DOHH2 (cell line): Measurements from ENCODE around the gene SLIT1.

Experiments
- H3F3A ChIP-seq: fragments of 200-600 bp; sonication (generic), shearing (Covaris generic); 2 replicates; pipeline ENCODE4 v1.6.0; 2016; ENCODE audit warnings: antibody characterized with exemption, mild to moderate bottlenecking; ENCODE audit not compliant: control insufficient read depth, insufficient read depth
- H3K27ac ChIP-seq: fragments of 200-600 bp; sonication (generic); 2 replicates; pipeline ENCODE4 v1.5.1; 2014; ENCODE audit warnings: low read depth, mild to moderate bottlenecking, low read length, moderate library complexity
- H3K27me3 ChIP-seq: fragments of 200-600 bp; sonication (generic); 2 replicates; pipeline ENCODE4 v1.6.1; 2014; ENCODE audit warnings: mild to moderate bottlenecking, low read length, mixed read lengths; ENCODE audit not compliant: control insufficient read depth
- H3K36me3 ChIP-seq: fragments of 200-600 bp; sonication (generic); 2 replicates; pipeline ENCODE4 v1.6.1; 2014; ENCODE audit warnings: mild to moderate bottlenecking, low read length, moderate library complexity, mixed read lengths; ENCODE audit not compliant: control insufficient read depth
- H3K4me1 ChIP-seq: fragments of 200-600 bp; sonication (generic); 2 replicates; pipeline ENCODE4 v1.6.1; 2014; ENCODE audit warnings: mild to moderate bottlenecking, low read length, mixed read lengths; ENCODE audit not compliant: control insufficient read depth
- H3K4me2 ChIP-seq: fragments of 200-600 bp; sonication (generic); 2 replicates; pipeline ENCODE4 v1.6.0; 2014; ENCODE audit warnings: mild to moderate bottlenecking, low read length, moderate library complexity
- H3K4me3 ChIP-seq: fragments of 200-600 bp; sonication (generic); 2 replicates; pipeline ENCODE4 v1.5.1; 2014; ENCODE audit warnings: mild to moderate bottlenecking, low read length, mixed read lengths
- H3K79me2 ChIP-seq: fragments of 200-600 bp; sonication (generic); 2 replicates; pipeline ENCODE4 v1.6.1; 2014; ENCODE audit warnings: mild to moderate bottlenecking, low read length, mixed read lengths; ENCODE audit not compliant: control insufficient read depth
- H3K9me2 ChIP-seq: fragments of 200-600 bp; sonication (generic); replicated peaks from 2 replicates; pipeline ENCODE4 v1.6.1; 2014; ENCODE audit warnings: mild to moderate bottlenecking, low read length, mixed read lengths; ENCODE audit not compliant: control insufficient read depth
- H3K9me3 ChIP-seq: fragments of 200-600 bp; sonication (generic); 2 replicates; pipeline ENCODE4 v1.6.1; 2014; ENCODE audit warnings: antibody characterized with exemption, low read length, mixed read lengths; ENCODE audit not compliant: control insufficient read depth, insufficient read depth
- H4K20me1 ChIP-seq: fragments of 200-600 bp; sonication (generic); 2 replicates; pipeline ENCODE4 v1.6.0; 2014; ENCODE audit warnings: low read depth, mild to moderate bottlenecking, antibody characterized with exemption, low read length, moderate library complexity; ENCODE audit not compliant: control insufficient read depth, insufficient read depth
- EZH2phosphoT487 ChIP-seq: fragments of 200-600 bp; sonication (generic); IDR thresholded peaks from 2 replicates; pipeline ENCODE4 v1.6.1; 2017; ENCODE audit warnings: borderline replicate concordance, mild to moderate bottlenecking, antibody characterized with exemption, low read length, moderate library complexity, mixed read lengths
- TF ChIP-seq, protein P1 (sequence below): fragments of 200-600 bp; sonication (generic); IDR thresholded peaks from one replicate; pipeline ENCODE4 v1.5.1; 2014; ENCODE audit warnings: antibody characterized with exemption, mild to moderate bottlenecking, low read depth, low read length; ENCODE audit not compliant: poor library complexity, severe bottlenecking

SLIT1 gene

DNA sequence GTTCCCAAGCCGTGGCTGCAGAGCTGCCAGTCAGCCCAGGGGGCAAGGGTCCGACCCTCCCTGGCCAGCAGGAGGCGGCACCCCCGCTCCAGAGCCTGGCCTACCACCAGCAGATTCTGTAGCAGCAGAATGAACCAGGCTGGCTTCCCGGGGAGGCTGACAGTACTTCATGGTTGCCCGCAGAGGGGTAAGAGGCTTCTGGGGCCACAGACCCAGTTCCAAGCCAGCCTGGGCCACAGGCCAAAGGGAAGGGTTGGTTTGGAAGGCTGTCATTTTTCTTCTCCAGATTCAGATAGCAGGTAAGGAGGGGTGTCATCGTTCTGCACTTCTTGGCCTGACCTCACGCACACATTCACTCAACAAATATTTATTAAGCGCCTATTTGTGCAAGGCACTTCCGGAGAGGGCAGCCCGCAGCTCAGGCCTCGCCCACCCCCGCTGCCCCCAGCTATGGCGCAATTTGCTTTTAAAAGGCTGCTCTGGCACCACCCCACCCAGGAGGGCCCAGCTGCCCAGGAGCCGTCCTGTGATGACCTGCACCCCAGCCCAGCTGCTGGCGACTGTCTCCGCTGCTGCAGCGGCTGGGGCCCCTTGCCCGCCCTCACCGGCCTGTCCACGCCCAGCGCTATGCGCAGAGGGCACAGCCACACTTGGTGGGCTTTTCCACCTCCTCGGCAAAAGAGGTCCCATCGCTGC is 185.1 kb downstream of the SLIT1 start:
- Histone ChIP-seq H3K9me3 (no peaks in the 10 kb centered on the region), H3K36me3 (no peaks in the 10 kb centered on the region), H3K4me1 (no peaks in the 10 kb centered on the region), H3K4me2 (no peak overlapping the region), H3K4me3 (no peak overlapping the region), H3K9me2 (no peaks in the 10 kb centered on the region), H3F3A (no peaks in the 10 kb centered on the region), H3K27ac (no peak overlapping the region), H3K27me3 (no peaks in the 10 kb centered on the region), H4K20me1 (no peaks in the 10 kb centered on the region), H3K79me2 (no peaks in the 10 kb centered on the region)
- TF ChIP-seq, protein P1, sequence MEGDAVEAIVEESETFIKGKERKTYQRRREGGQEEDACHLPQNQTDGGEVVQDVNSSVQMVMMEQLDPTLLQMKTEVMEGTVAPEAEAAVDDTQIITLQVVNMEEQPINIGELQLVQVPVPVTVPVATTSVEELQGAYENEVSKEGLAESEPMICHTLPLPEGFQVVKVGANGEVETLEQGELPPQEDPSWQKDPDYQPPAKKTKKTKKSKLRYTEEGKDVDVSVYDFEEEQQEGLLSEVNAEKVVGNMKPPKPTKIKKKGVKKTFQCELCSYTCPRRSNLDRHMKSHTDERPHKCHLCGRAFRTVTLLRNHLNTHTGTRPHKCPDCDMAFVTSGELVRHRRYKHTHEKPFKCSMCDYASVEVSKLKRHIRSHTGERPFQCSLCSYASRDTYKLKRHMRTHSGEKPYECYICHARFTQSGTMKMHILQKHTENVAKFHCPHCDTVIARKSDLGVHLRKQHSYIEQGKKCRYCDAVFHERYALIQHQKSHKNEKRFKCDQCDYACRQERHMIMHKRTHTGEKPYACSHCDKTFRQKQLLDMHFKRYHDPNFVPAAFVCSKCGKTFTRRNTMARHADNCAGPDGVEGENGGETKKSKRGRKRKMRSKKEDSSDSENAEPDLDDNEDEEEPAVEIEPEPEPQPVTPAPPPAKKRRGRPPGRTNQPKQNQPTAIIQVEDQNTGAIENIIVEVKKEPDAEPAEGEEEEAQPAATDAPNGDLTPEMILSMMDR: no peak
- no peak for TF ChIP-seq EZH2phosphoT487

DNA sequence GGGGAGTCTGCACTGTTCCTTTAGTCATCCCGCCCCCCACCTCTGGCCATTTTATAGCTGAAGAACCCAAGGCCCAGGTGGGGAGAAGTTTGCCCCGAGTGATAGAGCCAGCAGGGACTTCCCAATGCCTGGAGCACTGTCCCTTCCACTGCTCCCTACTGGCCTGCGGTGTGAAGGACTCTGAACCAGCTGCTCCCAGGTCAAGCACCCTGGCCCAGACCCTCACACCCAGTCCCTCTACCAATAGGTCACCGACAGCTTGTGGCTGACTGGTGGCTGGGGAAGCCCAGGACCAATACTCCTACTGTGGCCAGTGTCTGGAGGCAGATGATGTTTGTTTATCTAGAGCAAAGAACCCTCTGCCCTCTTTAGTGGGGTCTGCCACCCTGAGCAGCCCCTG is 185.8 kb downstream of the SLIT1 start:
- H3K4me1 ChIP-seq: no peaks in the 10 kb centered on the region
- H3K27ac ChIP-seq: no peak overlapping the region
- TF ChIP-seq, protein P1: no peak
- no peak for TF ChIP-seq EZH2phosphoT487
- H3K4me2 ChIP-seq: no peak overlapping the region
- H3K27me3 ChIP-seq: no peaks in the 10 kb centered on the region
- no peaks in the 10 kb centered on the region for H4K20me1 ChIP-seq
- H3F3A ChIP-seq: no peaks in the 10 kb centered on the region
- no peaks in the 10 kb centered on the region for H3K79me2 ChIP-seq
- H3K36me3 ChIP-seq: no peaks in the 10 kb centered on the region
- no peak overlapping the region for H3K4me3 ChIP-seq
- no peaks in the 10 kb centered on the region for H3K9me2 ChIP-seq
- no peaks in the 10 kb centered on the region for H3K9me3 ChIP-seq

DNA sequence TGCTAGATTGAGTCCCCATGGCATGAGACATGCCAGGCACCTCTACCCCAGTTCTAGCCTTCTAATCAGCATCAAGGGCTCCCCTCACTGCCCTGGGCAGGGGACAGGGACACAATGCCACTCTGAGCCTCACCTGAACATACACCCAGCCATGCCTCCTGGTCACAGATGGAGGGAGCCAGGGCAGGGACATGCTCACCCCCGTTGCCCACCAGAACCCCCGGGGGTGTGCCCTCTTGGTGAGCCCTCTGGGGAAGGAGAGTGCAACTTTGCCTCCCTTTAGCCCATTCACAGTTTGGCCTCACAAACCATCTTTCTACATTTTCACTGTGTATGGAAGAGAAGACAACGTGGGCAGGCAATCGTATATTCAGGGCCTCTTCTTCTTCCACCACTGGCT is 186.4 kb downstream of the SLIT1 start:
- no peaks in the 10 kb centered on the region for H3K36me3 ChIP-seq
- H3K9me3 ChIP-seq: no peaks in the 10 kb centered on the region
- H4K20me1 ChIP-seq: no peaks in the 10 kb centered on the region
- H3K79me2 ChIP-seq: no peaks in the 10 kb centered on the region
- H3K4me2 ChIP-seq: no peak overlapping the region
- H3K4me3 ChIP-seq: no peak overlapping the region
- H3K9me2 ChIP-seq: no peaks in the 10 kb centered on the region
- no peak overlapping the region for H3K27ac ChIP-seq
- H3K27me3 ChIP-seq: no peaks in the 10 kb centered on the region
- no peaks in the 10 kb centered on the region for H3K4me1 ChIP-seq
- TF ChIP-seq, protein P1: no peak
- TF ChIP-seq EZH2phosphoT487: no peak
- no peaks in the 10 kb centered on the region for H3F3A ChIP-seq
